CD8-positive, alpha-beta memory T cell (primary cell): ENCODE results near the gene CLHC1. TPM values are rescaled to one million over a fixed set of nuclear protein-coding genes. Genes with fewer than 3 reads are reported as not detected.
"Not testable (repeated sequence)": the region's sequence is repeated elsewhere in the genome, so short reads cannot be mapped to it uniquely, and the experiment has no call there.

ENCODE experiments used
- CTCF ChIA-PET: fragments of 350-600 bp; sonication (Branson Sonifier 250); formaldehyde crosslinking; loops from one replicate; lab custom pipeline; 2021; ENCODE audit warnings: antibody characterized with exemption; lab: Charles Lee
- POLR2A ChIA-PET: fragments of 350-600 bp; sonication (Branson Sonifier 250); formaldehyde crosslinking; loops from one replicate; lab custom pipeline; 2021; ENCODE audit warnings: antibody characterized with exemption; lab: Charles Lee
- DNase-seq, 5 donors: peaks; one replicate each; pipeline versions ENCODE4 v3.0.0 to v3.0.0-alpha.2; 2020 to 2022; ENCODE audit warnings: mixed read lengths in 1 of 5
- H3K27ac ChIP-seq: one replicate; pipeline ENCODE4 v1.7.0; 2013; ENCODE audit warnings: low read depth, mild to moderate bottlenecking, low read length, moderate library complexity
- H3K27me3 ChIP-seq: 2 replicates; pipeline ENCODE4 v1.7.0; 2013; ENCODE audit warnings: low read length, mild to moderate bottlenecking; ENCODE audit not compliant: insufficient read depth, poor library complexity, severe bottlenecking
- H3K36me3 ChIP-seq: 2 replicates; pipeline ENCODE4 v1.7.0; 2013; ENCODE audit warnings: mild to moderate bottlenecking, low read length, moderate library complexity; ENCODE audit not compliant: insufficient read depth
- H3K4me1 ChIP-seq: 2 replicates; pipeline ENCODE4 v1.7.0; 2013; ENCODE audit warnings: mild to moderate bottlenecking, low read length, moderate library complexity; ENCODE audit not compliant: insufficient read depth
- H3K4me3 ChIP-seq: 2 replicates; pipeline ENCODE4 v1.7.0; 2013; ENCODE audit warnings: mild to moderate bottlenecking, low read length
- H3K9me3 ChIP-seq: 2 replicates; pipeline ENCODE4 v1.7.0; 2013; ENCODE audit warnings: mild to moderate bottlenecking, low read length
- H3K27ac Mint-ChIP-seq, 8 donors: one replicate each; pipeline ENCODE4 v1.8.0; 2020 to 2021; ENCODE audit warnings: mixed read lengths in 8 of 8, mild to moderate bottlenecking in 6 of 8, inconsistent platforms in 3 of 8, moderate library complexity in 3 of 8
- H3K27me3 Mint-ChIP-seq, 2 donors: one replicate each; pipeline ENCODE4 v1.8.0; 2020 to 2021; ENCODE audit warnings: mixed read lengths in 2 of 2, mild to moderate bottlenecking in 1 of 2, moderate library complexity in 1 of 2
- H3K36me3 Mint-ChIP-seq, 3 donors: one replicate each; pipeline ENCODE4 v1.8.0; 2020 to 2021; ENCODE audit warnings: mixed read lengths in 3 of 3, inconsistent platforms in 1 of 3, mild to moderate bottlenecking in 1 of 3
- H3K4me1 Mint-ChIP-seq, 3 donors: one replicate each; pipeline ENCODE4 v1.8.0; 2020 to 2021; ENCODE audit warnings: mixed read lengths in 3 of 3, inconsistent platforms in 1 of 3, mild to moderate bottlenecking in 1 of 3
- H3K4me3 Mint-ChIP-seq, 7 donors: one replicate each; pipeline ENCODE4 v1.8.0; 2020 to 2021; ENCODE audit warnings: mixed read lengths in 7 of 7, mild to moderate bottlenecking in 6 of 7, moderate library complexity in 4 of 7, inconsistent platforms in 2 of 7
- H3K9me3 Mint-ChIP-seq, 5 donors: one replicate each; pipeline ENCODE4 v1.8.0; 2020 to 2022; ENCODE audit warnings: mixed read lengths in 5 of 5, mild to moderate bottlenecking in 3 of 5, moderate library complexity in 2 of 5, inconsistent platforms in 1 of 5
- polyA plus RNA-seq: library from polyadenylated mRNA; unstranded; fragments of 300-500 nt; fragmentation: Illumina TruSeq; gene quantifications from one replicate; pipeline ENCODE4 v1.2.3, GENCODE V29; 2021
- total RNA-seq, 2 experiments: library from RNA; stranded (reverse); gene quantifications; one replicate each; pipeline ENCODE4 v1.2.3, GENCODE V29; 2021

Gene CLHC1
- total and polyA plus RNA-seq, 3 experiments from 2014 or later, result 1.1 to 9.8 (median 8.4) TPM

- DNase-seq, result no peak
- no peak overlapping the region for H3K4me3 ChIP-seq
- H3K27me3 ChIP-seq, result no peaks in the 10 kb centered on the region
- no peaks in the 10 kb centered on the region for H3K36me3 ChIP-seq
- Mint-ChIP-seq H3K36me3 (no peaks in the 10 kb centered on the region), H3K9me3 (no peaks in the 10 kb centered on the region), H3K27me3 (no peaks in the 10 kb centered on the region), H3K4me3 (no peak overlapping the region), H3K27ac (no peak overlapping the region), H3K4me1 (no peaks in the 10 kb centered on the region)
- no peaks in the 10 kb centered on the region for H3K4me1 ChIP-seq
- ChIA-PET POLR2A (interaction anchor here (0.8 kb wide), 1 partner anchor 9 kb away, joined by 3 read pairs; no protein-coding TSS in a partner anchor), CTCF (no interaction called here)
- no peak overlapping the region for H3K27ac ChIP-seq
- H3K9me3 ChIP-seq, result no peaks in the 10 kb centered on the region
Measured at GRCh38 chr2:55213822-55214221, 18.3 kb downstream of the CLHC1 start.

- CTCF ChIA-PET, result no interaction called here
Measured at GRCh38 chr2:55204950-55205349, 27.1 kb downstream of the CLHC1 start.

GRCh38 chr2:55204536-55204935 is 27.6 kb downstream of the CLHC1 start:
- Histone ChIP-seq H3K9me3 (no peaks in the 10 kb centered on the region), H3K27ac (no peak overlapping the region), H3K4me3 (no peak overlapping the region), H3K27me3 (no peaks in the 10 kb centered on the region), H3K36me3 (no peaks in the 10 kb centered on the region), H3K4me1 (no peaks in the 10 kb centered on the region)
- Mint-ChIP-seq H3K9me3 (peaks cover 11 to 22% (median 18%) of the 10 kb centered on the region in 5 donors), H3K36me3 (peaks cover 16 to 44% (median 39%) of the 10 kb centered on the region in 3 donors), H3K27ac (no peak overlapping the region), H3K27me3 (peaks cover 0 to 1% of the 10 kb centered on the region in 2 donors), H3K4me3 (no peak overlapping the region), H3K4me1 (no peaks in the 10 kb centered on the region)
- ChIA-PET POLR2A (no interaction called here), CTCF (no interaction called here)
- no peak for DNase-seq

More at GRCh38 chr2:55204950-55205349, 27.1 kb downstream of the CLHC1 start:
- Mint-ChIP-seq H3K4me1 (no peaks in the 10 kb centered on the region), H3K9me3 (peaks cover 8 to 20% (median 15%) of the 10 kb centered on the region in 5 donors), H3K36me3 (peaks cover 12 to 41% (median 37%) of the 10 kb centered on the region in 3 donors), H3K27ac (no peak overlapping the region), H3K4me3 (no peak overlapping the region), H3K27me3 (no peaks in the 10 kb centered on the region)
- H3K4me3 ChIP-seq, result no peak overlapping the region
- DNase-seq, result no peak
- H3K4me1 ChIP-seq, result no peaks in the 10 kb centered on the region
- no peaks in the 10 kb centered on the region for H3K9me3 ChIP-seq
- POLR2A ChIA-PET, result no interaction called here
- no peaks in the 10 kb centered on the region for H3K36me3 ChIP-seq
- no peaks in the 10 kb centered on the region for H3K27me3 ChIP-seq
- H3K27ac ChIP-seq, result no peak overlapping the region

- ChIA-PET POLR2A (no interaction called here), CTCF (no interaction called here)
- Histone ChIP-seq H3K36me3 (no peaks in the 10 kb centered on the region), H3K9me3 (no peaks in the 10 kb centered on the region), H3K4me1 (no peaks in the 10 kb centered on the region), H3K27ac (no peak overlapping the region), H3K4me3 (no peak overlapping the region), H3K27me3 (no peaks in the 10 kb centered on the region)
- no peak for DNase-seq
- Mint-ChIP-seq H3K9me3 (peaks cover 13 to 33% (median 23%) of the 10 kb centered on the region in 5 donors), H3K4me3 (no peak overlapping the region), H3K4me1 (no peaks in the 10 kb centered on the region), H3K27ac (no peak overlapping the region), H3K27me3 (peaks cover 0 to 4% of the 10 kb centered on the region in 2 donors), H3K36me3 (peaks cover 27 to 67% (median 62%) of the 10 kb centered on the region in 3 donors)
Measured at GRCh38 chr2:55200416-55200815, 31.7 kb downstream of the CLHC1 start.

GRCh38 chr2:55196526-55196925 is 35.6 kb downstream of the CLHC1 start:
- Histone ChIP-seq H3K27me3 (no peaks in the 10 kb centered on the region), H3K36me3 (no peaks in the 10 kb centered on the region), H3K4me3 (no peak overlapping the region), H3K9me3 (no peaks in the 10 kb centered on the region), H3K27ac (no peak overlapping the region), H3K4me1 (no peaks in the 10 kb centered on the region)
- H3K27ac Mint-ChIP-seq, result no peak overlapping the region
- H3K4me1 Mint-ChIP-seq, result no peaks in the 10 kb centered on the region
- peaks cover 21 to 51% (median 49%) of the 10 kb centered on the region in 3 donors for H3K36me3 Mint-ChIP-seq
- peaks cover 11 to 27% (median 16%) of the 10 kb centered on the region in 5 donors for H3K9me3 Mint-ChIP-seq
- POLR2A ChIA-PET, result no interaction called here
- CTCF ChIA-PET, result no interaction called here
- H3K27me3 Mint-ChIP-seq, result peaks cover 0 to 4% of the 10 kb centered on the region in 2 donors
- no peak for DNase-seq
- H3K4me3 Mint-ChIP-seq, result no peak overlapping the region

- DNase-seq, H3K27ac Mint-ChIP-seq, H3K4me3 Mint-ChIP-seq, H3K9me3 Mint-ChIP-seq, POLR2A ChIA-PET, H3K4me1 Mint-ChIP-seq, H3K9me3 ChIP-seq, H3K27me3 ChIP-seq, H3K4me1 ChIP-seq, H3K4me3 ChIP-seq, H3K27ac ChIP-seq, H3K36me3 ChIP-seq, H3K27me3 Mint-ChIP-seq, CTCF ChIA-PET: not testable (repeated sequence)
- H3K36me3 Mint-ChIP-seq, result peaks cover 11 to 32% (median 31%) of the 10 kb centered on the region in 3 donors
Measured at GRCh38 chr2:55191888-55192287, 40.2 kb downstream of the CLHC1 start.

GRCh38 chr2:55186837-55187236 is 45.3 kb downstream of the CLHC1 start:
- peaks cover 7 to 21% (median 19%) of the 10 kb centered on the region in 3 donors for H3K36me3 Mint-ChIP-seq
- H3K9me3 ChIP-seq, H3K36me3 ChIP-seq, H3K4me1 Mint-ChIP-seq, H3K9me3 Mint-ChIP-seq, H3K27ac Mint-ChIP-seq, H3K27ac ChIP-seq, POLR2A ChIA-PET, H3K4me3 Mint-ChIP-seq, DNase-seq, CTCF ChIA-PET, H3K4me1 ChIP-seq, H3K4me3 ChIP-seq, H3K27me3 ChIP-seq, H3K27me3 Mint-ChIP-seq: not testable (repeated sequence)

GRCh38 chr2:55180374-55180773 is 51.7 kb downstream of the CLHC1 start:
- POLR2A ChIA-PET, result no interaction called here
- Mint-ChIP-seq H3K36me3 (peaks cover 0 to 2% (median 0%) of the 10 kb centered on the region in 3 donors), H3K9me3 (no peaks in the 10 kb centered on the region), H3K4me3 (no peak overlapping the region), H3K27me3 (peaks cover 0 to 4% of the 10 kb centered on the region in 2 donors), H3K27ac (no peak overlapping the region), H3K4me1 (peaks cover 0 to 8% (median 1%) of the 10 kb centered on the region in 3 donors)
- Histone ChIP-seq H3K27me3 (no peaks in the 10 kb centered on the region), H3K9me3 (no peaks in the 10 kb centered on the region), H3K27ac (no peak overlapping the region), H3K36me3 (no peaks in the 10 kb centered on the region), H3K4me3 (no peak overlapping the region), H3K4me1 (no peaks in the 10 kb centered on the region)
- CTCF ChIA-PET, result interaction anchor here (1.0 to 1.8 kb wide), 3 partner anchors 12 to 281 kb away, joined by 3 to 7 read pairs (median 5); no protein-coding TSS in a partner anchor
- DNase-seq, result no peak
